HG02798 (cell line): ENCODE measurements around the gene WNT11.
"Not testable (repeated sequence)": the region's sequence is repeated elsewhere in the genome, so short reads cannot be mapped to it uniquely, and the experiment has no call there.

Experiments used
- ATAC-seq: cut with Tn5 transposase; IDR thresholded peaks from one replicate; pipeline ENCODE4 v1.9.1; 2021; ENCODE audit warnings: mild to moderate bottlenecking; ENCODE audit not compliant: unreplicated experiment, poor library complexity

Gene WNT11

DNA sequence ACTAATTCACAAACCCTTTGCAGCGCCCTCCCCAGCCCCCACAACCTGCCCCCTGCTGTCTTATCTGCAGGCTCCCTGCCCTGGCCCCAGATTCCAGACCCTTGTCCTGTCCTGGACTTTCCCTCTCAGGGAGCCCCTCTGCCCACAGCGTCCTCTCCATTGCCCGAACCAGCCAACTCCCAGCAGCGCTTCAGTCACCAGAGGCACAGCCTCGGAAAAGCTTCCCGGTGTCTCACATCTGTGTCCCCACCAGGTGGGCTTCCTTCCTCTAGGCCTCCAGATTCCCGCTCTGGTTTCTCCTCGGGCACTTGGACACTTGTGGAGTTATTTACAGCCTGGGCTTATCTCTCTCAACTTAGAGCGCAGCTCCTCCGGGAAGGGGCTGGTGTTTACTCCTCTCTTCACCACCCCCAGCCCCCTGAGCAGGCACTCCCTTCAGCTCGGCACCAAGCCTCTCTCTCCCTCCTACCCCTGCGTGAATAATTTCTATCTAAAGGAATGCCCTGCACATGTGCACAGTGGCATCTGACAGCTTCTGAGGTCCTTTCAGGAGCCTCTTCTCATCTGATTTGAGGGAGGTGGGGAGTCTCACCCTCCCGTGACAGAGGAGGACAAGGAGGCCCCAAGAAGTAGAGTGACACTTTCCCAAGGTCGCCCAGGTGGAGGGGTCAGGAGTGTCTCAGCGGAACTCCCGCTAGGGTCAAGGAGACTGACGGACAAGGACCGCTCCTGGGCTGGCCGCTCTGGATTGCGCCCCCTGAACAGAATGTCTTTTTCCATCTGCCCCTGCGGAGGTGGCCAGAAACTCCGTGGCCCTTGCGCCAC lies 838 bp downstream of the WNT11 start:
- ATAC-seq, result no peak

DNA sequence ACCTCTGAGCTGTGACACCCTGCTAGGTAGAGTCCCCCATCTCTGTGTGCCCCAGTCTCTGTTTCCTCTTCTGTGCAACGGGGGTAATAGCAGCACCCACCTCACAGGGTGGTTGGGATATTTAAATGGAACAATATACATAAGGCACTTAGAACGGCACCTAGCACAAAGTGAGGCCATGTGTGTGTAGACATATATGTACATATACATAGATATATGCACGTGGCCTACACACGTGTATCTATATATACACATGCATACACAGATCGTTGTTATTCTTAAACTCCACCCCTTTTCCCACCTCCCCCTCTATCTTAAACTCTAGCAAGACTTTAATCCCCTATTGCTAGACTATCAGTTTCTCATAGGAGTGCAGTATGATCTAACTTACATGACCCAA lies 2.4 kb downstream of the WNT11 start:
- ATAC-seq, result no peak

DNA sequence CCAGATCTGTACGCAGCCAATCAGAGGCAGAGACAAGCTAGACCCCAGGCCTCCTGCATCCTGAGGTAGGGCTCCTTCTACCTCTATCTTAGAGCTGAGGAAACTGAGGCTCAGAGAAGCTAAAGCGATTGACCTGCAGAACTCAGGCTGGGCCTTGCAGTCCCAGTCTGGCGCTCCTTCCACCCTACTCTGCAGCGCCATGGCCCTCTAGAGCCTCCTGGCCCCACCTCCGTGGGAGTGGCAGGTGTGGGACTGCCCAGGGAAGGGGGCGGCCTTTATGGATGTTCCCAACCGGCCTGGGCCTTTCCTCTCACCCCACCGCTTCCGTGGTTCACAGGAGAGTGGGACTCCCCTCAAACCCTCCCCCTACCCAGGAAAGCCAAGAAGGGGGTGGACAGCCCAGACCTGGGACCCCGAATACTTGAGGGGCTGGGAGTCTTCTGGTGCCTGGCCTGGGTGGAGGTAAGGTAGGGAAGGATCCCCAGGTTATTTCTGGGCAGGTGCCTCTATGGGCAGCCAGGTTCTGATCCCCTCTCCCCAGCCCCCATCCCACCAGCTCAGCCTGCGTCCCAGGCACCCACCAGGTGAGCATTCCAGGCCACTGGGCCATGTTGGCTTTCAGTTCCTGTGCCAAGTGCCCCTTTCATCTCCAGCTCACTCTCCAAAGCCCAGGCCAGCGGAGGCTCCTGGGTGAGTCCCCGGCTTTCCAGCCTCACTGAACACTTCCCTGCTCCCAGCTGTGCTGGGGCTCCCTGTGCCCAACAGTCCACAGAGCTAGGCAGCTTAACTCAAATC lies 3.0 kb downstream of the WNT11 start:
- no peak for ATAC-seq

DNA sequence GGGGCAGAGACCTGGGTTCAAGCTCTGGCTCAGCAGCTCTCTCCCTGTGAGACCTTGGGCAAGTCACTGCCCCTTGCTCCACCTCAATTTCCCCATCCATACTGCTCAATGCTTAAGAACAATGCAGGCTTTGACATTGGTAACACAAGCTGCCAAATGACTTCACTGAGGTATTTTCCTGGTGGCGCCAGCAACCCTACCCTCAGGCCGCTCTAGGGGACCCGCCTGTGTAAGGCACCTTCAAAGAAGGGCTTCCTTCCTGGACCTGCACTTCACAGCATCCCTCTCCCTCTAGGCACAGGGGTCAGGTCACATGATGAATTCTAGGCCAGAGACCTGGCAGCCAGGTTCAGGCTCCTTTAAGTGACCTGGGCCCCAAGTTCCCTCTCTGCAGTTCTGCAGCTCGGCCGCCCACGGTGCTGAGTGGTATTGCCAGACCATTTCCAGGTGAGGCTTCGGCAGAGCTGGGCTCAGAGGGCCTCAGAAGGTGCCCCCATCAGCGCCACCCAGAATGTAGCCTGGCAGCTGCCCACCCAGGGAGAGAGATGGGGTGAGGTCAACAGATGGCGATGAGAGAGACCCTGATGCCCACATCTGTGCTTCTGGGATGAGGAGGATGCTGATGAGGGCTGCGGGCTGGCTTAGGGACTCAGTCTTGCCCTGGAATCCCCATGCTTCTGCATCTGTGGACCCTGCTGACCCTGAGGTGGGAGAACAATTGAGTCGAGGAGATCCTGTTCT lies 4.5 kb downstream of the WNT11 start:
- no peak for ATAC-seq

DNA sequence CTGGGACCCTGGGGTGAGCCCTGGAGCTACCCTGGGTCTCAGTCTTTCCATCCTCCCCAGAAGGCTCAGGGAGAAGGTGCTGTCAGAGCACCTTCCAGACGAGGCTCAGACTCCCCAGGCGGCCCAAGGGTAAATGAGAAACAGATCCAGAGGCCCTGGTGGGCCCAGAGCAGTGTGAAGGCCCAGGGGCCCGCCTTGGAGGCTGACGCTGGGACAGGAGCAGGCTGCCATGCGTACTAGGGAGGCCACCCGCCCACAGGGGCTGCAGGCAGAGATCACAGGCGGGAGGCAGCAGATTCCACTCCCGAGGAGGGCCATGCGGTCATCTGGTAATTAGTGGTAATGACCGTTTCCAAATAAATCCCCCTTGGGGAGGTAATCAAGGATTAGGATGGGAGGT lies 5.2 kb downstream of the WNT11 start:
- no peak for ATAC-seq

DNA sequence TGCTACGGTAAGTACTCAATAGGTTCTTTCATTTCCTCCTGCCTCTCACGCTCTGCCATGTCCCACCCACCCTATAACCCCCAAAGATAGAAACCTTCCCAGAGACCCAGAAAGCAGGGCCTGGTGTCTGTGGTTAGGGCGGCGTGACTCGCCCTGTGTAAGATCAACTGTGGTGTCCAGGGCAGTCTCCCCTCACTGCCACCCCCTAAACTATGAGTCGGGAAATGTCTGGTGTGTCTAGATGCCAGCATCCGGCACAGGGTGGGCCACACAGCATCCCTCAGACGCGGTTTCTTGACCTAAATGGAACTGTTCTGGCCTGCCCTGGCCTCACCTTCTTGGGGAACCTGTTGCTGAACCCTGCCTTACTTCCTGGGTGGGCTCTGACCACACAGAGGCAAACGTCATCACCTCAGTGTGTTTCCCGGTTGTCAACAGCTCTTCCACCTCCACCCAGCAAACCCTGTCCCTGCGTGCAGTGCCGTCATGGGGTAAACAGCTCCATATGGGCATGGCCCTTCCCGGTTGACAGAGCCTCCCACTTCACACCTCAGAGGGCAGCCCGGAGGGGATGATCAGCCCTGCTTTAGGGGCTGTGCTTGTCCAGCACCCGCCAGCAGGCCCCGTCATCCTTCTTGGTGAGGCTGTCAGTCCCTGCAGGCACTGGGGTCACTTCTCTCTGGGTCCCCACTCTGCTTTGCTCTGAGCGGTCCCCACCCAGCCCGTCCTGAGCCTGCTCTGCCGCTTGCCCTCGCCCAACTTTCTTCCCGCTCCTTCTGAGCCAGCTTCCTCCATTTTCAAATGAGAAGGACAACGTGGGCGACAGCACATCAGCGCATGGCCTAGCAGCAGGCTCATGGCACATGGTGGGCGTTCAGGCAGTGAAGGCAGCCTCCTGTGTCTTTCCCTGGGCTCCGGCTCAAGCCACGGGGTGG lies 6.0 kb downstream of the WNT11 start:
- ATAC-seq, result no peak

DNA sequence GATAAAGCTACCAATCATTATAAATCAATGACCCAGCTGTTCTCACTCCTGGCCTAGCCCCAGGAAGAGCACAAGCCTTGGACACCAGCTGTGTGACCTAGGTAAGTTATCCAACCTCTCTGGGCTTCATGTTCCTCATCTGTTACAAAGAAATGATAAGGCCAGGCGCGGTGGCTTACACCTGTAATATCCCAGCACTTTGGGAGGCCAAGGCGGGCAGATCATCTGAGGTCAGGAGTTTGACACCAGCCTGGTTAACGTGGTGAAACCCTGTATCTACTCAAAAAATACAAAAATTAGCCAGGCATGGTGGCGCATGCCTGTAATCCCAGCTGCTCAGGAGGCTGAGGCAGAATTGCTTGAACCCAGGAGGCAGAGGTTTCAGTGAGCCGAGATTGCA lies 7.6 kb downstream of the WNT11 start:
- not testable (repeated sequence) for ATAC-seq

DNA sequence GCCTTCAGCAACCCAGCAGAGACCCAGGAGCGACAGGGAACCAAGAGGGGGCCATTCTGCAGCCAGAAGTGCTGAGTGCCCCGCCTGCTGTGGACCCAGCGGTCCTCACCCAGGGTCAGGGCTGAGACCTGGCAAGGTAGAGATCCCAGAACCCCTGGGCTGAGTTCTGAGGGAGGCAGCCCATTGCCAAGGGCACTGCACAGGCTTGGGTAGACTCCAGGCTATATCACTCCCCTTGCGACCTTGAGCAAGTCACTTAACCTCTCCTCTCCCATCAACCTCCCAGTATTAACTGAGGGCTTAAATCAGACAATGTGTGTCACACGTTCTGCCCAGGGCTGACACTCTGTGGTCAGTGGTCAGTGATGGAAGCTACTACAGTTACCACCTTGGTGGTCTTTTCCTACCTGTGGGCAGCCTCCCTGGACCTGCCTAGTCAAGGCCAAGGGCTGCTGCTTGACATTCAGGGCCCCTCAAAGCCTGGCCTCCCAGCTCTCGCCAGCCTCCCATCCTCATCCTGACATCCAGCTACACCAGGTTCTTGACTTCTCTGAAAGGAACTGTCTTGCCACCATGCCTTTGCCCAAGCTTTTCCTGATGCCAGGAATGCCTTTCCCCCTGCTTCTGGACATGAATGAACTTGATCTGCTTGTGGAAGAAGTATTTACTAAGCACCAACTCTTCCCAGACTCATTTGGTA lies 8.2 kb downstream of the WNT11 start:
- ATAC-seq, result no peak

DNA sequence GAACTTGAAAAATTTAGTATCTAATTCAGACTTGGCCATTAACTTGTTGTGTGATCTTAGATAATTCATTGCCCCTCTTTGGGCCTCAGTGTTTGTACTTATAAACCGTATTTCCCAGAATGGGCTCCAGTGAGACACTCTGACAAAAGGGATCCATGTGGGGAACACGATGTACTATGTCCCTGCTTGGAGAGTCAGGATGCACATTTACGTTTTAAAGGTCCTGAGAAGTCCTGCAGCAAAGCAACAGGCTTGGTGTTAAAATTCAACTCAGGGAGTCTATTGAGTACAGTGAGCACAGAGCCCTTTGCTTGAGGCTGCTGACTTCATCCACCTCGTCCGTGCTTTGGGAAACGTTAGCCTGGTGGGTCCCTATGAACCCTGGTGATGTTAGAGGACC lies 9.0 kb downstream of the WNT11 start:
- ATAC-seq, result no peak

DNA sequence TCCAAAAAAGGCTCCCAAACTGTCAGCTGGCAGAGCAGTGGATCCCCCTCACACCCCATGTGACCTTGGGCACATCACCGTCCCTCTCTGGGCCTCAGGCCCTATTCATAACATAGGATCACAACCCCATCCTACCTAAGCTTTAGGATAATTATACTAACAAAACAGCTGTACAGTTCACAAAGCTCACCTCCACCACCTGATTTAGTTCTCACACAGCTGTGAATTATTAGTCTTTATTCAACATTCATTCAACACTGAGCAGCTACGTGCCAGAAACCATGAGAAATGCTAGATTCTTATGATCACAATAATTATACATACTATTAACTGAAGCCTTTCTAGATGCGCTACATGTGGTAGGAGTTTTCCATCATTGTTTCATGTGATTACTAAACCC lies 9.5 kb downstream of the WNT11 start:
- ATAC-seq, result no peak

DNA sequence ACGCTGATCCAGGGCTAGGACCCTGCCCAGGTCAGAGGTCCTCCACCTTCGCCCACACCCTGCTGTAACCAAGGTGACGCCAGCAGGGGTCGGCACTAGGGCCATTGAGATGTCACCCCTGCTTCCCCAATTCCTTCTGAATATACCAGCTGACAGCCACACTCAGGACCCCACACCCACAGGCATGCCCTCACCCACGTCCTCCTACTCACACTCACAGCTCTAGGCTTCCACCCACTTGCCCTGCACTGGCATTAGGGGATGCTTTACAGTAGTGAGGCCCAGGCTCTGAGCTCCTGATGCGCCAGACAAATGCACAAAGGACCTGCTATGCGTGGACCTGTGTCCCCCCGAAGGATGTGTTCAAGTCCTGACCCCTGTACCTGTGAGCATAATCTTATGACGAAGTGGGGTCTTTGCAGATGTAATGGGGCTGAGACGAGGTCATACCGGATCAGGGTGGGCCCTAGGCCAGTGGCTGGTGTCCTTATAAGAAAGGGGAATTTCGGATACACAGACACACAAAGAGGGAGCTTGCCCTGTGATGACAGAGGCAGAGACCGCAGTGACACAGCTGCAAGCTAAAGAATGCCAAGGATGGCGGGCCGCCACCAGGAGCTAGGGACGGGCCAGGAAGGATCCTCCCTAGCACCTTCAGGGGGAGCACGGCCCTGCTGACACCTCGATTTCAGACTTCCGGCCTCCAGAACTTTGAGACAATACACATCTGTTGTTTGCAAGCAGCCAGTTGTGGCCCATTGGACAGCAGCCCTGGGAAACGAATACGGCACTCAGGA lies 11.2 kb downstream of the WNT11 start:
- no peak for ATAC-seq

DNA sequence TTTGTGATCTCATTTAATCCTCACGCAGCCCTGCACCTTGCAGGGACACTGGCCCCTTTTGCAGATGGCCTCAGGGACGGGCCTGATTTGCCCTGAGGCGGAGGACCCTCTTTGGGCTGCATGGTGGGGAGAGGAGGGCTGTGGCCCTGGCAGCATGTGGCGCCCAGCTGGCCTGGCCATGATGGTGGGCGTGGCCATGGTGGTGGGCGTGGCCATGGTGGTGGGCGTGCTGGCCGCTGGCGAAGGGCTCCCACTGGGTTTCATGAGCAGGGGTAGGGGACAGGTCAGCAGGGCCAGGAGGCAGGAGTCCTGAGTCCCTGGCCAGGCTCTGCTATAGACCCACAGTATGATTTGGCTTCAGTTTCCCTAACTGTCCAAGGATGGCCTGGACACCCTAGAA lies 13.1 kb downstream of the WNT11 start:
- no peak for ATAC-seq

DNA sequence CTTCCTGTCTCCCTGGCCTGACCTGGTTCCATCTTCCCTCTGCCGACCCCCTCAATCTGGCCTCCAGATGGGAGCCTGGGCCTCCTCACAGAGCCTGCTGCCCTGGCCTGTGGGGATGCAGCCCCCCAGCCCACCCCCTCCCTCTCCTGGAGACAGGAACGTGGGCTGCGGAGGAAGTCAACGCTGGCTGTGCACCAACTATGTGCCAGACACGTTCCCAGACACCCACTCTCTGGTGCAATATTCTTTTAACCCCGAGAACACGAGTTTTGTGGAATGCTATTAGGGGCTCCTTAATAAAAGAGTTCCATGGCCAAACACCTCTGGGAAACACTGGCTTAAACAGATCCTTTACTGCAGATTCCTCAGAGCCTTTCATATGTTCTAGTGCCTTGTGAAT lies 15.9 kb downstream of the WNT11 start:
- no peak for ATAC-seq

DNA sequence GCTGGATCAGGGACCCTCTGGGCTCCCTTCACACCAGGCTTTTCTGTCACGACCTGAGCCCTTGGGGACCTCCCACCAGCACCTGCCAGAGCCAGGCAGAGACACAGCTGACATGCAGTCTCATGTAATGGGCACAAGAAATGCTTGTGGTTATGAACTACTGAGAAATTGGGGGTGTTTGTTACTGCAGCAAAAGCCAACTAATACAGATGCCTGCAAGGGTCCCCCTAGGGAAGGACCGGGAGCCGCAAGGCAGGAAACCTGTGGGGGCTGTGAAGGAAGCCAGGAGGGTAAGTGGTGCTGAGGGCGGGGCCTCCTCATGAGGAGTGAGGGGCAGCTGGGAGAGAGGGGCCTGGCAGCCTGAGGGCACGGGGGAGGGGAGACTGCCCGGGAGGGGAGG lies 16.6 kb downstream of the WNT11 start:
- no peak for ATAC-seq

DNA sequence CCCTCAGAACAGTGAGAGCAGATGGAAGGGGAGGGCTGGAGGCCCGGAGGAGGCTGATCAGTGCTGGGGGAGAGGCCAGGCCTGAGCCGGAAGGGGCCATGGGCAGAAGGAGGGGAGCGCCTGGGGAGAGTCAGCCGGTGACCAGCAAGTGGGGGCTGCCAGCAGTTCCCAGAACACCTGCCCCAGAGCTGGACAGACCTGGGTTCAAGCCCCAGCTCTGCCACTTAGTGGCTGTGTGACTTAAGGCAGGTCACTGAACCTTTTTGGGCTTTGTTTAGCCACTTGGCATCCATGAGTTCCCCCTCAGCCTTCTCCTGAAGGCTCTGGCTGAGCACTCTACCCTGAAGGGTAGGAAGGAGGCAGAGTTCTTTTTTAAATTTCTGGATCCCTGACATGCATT lies 17.4 kb downstream of the WNT11 start:
- no peak for ATAC-seq

DNA sequence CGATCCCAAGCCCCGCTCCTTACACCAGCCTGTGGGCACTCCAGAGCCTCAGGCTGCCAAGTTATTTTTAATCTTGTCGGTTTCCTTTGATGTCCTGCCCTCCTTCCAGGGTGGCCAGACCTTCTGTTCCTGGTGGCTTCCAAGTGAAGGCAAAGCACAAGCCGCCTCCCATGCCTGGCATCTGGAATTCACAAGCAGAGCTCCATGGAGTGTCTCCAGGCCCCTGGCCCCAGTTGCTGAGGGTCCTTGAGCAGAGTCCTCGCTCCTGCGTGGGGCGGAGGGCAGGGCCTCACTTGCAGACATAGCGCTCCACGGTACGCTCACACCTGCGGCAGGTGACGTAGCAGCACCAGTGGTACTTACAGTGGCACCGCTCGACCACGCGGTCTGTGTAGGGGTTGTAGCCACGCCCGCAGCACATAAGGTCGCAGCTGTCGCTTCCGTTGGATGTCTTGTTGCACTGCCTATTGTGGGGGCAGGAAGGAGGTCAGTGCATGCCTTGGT lies 19.5 kb downstream of the WNT11 start:
- no peak for ATAC-seq

DNA sequence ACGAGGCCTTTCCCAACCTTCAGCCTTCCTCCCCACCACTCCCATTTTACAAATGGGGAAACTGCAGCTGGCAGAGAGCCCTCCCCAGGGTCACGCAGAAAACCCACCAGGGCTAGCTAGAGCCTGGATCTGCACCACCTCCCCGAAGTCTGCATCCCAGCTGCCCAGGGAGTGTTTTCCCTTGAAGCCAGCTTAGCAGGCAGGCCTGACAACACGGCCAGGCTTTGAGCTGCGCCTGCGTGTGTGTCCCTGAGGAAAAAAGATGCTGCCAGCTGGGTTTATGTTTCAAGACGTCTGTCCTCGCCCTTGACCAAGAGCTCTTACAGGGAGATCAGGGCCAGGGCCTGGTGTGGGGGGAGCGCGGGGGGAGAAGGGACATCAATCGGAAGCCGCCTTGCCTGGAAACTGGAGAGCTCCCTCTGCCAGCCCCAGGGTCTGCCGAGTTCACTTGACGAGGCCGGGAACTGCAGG lies 20.3 kb downstream of the WNT11 start:
- no peak for ATAC-seq

DNA sequence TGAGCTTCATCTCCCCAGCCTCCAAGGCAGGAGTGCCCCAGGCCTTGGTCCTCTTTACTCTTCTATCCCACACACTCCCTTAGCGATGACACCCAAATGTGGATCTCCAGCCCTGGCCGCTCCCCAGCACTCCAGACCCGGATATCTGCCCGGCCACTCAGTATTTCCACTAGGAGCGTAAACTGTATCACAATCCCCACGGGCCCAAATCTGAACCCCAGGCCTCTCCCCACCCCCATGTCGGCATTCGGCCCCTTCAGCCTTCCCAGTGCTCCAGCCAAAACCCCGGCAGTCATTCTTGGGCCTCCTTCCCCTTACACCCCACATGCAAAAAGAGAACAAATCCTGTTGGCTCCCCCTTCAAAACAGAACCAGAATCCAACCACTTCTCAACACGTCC lies 20.8 kb downstream of the WNT11 start:
- ATAC-seq, result no peak
